HG02943 (cell line): ENCODE results near the gene EDEM2.
"Not testable (repeated sequence)": the region's sequence is repeated elsewhere in the genome, so short reads cannot be mapped to it uniquely, and the experiment has no call there.

Experiments
- ATAC-seq: cut with Tn5 transposase; IDR thresholded peaks from one replicate; pipeline ENCODE4 v1.9.1; 2021; ENCODE audit warnings: mild to moderate bottlenecking, low read depth, moderate library complexity; ENCODE audit not compliant: unreplicated experiment

Gene EDEM2

DNA sequence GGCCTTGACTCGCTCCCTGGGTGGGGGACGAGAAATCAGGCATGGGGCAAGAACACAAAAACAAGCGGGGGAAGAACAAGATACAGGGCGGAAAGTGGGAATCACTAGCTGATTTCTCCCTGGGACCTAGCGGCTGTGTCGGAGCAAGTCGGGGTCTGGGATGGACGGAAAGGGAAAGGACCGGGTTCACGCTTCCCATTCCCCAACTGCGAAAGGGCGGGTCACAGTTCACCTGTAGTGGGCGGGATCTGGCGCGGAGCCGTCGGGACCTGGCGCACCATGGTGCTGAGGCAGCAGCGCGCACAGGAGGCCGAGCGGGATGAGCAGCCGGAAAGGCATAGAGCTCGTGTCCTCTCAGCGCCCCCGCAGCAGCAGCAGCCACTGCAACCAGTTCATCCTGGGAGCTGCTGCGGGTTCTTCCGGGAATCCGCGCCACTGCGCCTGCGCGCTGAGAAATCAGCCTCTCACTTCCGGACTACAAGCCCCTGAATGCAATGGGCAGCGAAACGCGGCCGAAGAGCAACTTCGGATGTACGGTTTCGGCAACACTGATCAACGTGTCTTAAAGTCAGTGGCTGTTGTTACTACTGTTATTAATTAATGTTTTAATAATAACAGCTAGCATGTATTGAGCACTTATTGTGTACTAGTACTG is at the start of gene EDEM2:
Gene EDEM2, minus strand, starts transcription at position 417 of the 655 bp plus-strand sequence. Its CDS starts 78 bp downstream, at position 339.
- peak; percentile 72 for ATAC-seq

GRCh38 chr20:35196313-35196712 is 49.2 kb upstream of the EDEM2 start:
- ATAC-seq: no peak

GRCh38 chr20:35193031-35193791 is 46.1 kb upstream of the EDEM2 start:
- ATAC-seq: not testable (repeated sequence)

GRCh38 chr20:35192118-35192872 is 45.2 kb upstream of the EDEM2 start:
- no peak for ATAC-seq

DNA sequence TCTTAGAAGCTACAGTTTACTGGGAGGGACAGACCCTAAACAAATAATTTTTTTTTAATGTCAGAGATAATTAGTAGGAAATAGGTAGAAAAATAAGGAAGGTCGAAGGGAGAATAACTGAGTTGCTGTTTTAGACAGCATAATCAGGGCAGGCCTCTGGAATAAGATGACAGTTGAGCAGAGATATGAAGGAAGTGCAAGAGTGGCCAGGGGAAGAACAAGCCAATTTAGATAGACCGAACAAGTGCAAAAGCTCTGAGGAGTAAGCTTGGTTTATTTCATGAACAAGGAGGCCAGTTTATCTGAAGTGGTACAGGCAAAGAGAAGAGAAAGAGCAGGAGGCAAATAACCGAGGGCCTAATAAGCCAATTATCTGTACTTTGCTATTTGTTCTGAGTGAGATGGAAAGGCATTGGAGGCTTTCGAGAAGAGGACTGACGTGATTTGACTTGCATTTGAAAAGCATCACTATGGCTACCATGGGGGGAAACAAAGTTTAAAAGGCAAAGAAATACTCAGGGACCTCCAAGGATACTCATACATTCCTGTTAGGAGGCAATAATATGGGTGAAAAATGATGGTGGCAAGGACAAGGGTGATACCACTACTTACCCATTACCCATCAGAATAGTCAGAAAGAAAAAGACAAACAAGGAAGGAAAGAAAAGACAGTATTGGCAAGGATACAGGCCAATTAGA is 44.4 kb upstream of the EDEM2 start:
- ATAC-seq: no peak

DNA sequence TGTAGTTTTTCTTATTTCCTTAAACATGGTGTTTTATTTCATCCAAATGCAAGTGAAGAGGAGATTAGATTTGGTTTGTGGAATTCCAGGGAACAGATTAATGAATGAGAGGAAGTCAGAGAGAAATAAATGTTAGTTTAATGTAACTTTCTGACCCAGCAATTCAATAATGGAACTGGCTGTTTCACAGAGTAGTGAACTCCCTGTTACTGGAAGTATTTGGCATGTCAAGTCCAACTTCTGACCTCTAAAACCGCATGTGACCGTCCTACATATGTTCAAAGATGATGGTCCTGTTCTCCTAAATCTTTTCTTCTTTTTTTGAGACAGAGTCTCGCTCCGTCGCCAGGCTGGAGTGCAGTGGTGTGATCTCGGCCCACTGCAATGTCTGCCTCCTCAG is 43.4 kb upstream of the EDEM2 start:
- ATAC-seq: no peak

GRCh38 chr20:35189223-35189622 is 42.1 kb upstream of the EDEM2 start:
- ATAC-seq: not testable (repeated sequence)

- no peak for ATAC-seq
These were observed 40.6 kb upstream of the EDEM2 start for GRCh38 chr20:35187584-35188190.

DNA sequence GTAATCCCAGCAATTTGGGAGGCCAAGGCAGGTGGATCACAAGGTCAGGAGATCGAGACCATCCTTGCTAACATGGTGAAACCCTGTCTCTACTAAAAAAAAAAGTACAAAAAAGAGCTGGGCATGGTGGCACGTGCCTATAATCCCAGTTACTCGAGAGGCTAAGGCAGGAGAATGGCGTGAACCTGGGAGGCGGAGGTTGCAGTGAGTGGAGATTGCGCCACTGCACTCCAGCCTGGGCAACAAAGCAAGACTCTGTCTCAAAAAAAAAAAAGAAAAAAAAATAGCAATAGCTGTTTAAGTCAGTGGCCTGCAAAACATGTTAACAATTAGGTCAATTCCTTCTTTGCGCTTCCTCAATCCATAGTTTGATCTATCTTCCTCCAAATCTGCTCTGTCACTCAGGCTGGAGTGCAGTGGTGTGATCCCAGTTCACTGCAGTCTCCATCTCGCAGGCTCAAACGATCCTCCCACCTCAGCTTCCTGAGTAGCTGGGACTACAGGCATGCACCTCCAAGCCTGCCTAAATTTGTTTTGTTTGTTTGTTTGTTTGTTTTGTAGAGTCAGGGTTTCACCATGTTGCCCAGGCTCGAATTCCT is 39.7 kb upstream of the EDEM2 start:
- ATAC-seq: not testable (repeated sequence)

DNA sequence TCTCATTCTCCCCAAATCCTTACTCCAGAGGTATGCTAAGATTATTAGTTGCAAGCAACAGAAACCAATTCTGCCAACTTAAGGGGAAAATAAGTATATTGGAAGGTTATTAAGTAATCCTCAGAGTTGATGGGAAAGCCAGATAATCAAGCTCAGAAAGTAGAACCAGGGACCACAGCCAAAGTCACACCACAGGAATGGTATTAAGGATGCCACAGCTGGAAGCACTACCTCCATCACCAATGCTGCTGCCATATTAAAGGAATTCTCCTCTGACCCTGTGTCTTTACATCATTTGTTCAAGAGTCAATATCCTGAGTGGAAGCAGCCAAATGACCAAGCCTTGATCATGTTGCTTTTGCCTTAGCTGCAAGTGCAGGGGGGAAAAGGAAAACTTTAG is 34.6 kb upstream of the EDEM2 start:
- no peak for ATAC-seq

DNA sequence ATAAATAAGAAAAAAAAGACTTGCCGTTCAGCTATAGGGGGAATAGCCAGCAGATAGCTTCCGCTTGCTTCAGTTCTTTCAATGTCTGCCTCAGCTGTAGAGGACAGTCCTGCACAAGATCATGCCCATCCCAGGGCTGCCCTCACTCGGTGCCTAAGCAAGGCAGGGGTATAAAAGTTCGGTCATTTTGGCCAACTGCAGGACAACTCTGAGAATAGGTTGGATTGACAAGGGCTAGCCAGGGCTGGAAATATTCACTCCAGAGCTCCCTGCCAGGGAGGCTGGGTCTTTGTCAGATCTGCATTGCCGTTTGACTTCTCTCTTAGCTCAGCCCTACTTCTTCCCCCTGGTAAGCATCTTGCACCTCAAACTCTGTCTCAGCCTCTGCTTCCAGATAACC is 33.1 kb upstream of the EDEM2 start:
- ATAC-seq: no peak

DNA sequence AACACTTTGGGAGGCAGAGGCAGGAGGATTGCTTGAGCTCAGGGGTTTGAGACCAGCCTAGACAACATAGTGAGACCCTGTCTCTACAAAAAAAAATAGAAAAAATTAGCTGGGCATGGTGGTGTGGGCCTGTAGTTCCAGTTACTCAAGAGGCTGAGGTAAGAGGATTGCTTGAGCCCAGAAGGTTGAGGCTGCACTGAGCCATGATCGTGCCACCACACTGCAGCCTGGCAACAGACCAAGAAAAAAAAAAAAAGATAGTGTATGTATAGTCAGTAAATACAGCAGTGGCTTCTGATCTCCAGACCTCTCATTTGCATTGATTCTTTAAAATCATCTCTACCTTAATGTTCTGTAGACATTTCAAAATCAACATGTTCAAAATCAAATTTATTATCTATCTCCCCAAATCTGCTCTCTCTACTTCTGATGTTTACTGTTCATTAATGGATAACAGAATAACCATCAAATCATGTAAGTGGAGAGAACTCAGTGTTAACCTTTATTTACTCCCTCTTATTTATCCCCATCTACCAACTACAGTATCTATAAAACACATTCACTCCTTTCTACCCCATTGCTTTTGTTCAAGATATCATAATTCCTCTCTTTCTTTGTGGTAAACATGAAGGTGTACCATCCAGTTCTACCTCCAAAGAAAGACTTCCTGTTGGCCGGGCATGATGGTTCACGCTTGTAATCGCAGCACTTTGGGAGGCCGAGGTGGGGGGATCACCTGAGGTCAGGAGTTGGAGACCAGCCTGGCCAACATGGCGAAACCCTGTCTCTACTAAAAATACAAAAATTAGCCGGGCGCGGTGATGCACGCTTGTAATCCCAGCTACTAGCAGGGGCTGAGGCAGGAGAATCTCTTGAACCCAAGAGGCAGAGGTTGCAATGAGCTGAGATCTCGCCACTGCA is 32.4 kb upstream of the EDEM2 start:
- ATAC-seq: no peak

GRCh38 chr20:35176132-35176531 is 29.0 kb upstream of the EDEM2 start:
- no peak for ATAC-seq

GRCh38 chr20:35174458-35175216 is 27.5 kb upstream of the EDEM2 start:
- no peak for ATAC-seq

DNA sequence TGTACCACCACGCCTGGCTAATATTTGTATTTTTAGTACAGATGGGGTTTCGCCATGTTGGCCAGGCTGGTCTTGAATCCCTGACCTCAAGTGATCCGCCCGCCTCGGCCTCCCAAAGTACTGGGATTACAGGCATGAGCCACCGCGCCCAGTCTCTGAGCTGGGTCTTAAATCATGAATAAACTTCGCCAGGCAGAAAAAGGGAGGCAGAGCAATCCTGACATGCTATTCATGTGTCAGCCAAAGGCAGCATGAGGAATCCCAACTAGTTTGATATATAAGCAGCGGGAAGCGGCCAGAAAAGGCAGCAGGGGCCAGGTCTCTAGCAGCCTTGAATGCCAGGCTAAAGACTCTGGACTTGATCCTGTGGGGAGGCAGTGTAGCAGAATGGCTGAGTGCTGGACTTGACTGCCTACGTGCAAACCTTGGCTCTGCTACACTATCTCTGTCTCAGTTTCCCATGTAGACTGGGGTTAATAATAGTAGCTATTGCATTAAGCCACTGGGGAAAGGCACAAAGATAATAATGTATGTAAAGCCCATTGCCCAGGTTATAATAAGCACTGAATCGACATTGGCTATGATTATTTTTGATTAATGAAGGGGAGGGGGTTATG is 26.5 kb upstream of the EDEM2 start:
- no peak for ATAC-seq

GRCh38 chr20:35172434-35172806 is 25.3 kb upstream of the EDEM2 start:
- no peak for ATAC-seq

DNA sequence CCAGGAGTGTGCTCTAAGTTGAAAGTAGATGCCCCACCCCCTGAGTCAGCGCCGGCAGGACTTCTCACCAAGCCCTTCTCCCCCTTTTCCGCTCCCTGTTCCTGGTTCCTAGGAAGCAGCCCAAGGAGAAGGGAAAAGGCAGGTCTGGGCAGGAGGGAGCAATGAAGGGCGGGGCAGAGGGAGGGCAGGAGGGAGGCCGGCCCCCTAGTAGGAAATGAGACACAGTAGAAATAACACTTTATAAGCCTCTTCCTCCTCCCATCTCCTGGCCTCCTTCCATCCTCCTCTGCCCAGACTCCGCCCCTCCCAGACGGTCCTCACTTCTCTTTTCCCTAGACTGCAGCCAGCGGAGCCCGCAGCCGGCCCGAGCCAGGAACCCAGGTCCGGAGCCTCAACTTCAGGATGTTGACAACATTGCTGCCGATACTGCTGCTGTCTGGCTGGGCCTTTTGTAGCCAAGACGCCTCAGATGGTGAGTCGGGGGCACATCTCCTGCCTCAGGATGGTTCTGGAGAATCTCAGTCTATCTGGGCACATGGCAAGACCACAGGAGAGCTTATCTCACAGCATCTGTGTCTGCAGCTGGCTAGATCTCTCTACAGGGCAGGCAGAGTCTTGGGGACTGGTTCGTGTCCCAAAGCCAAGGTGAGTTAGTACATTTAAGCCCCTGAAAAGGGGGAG is 24.8 kb upstream of the EDEM2 start, which contains the start of gene PROCR:
Gene PROCR, plus strand, starts transcription at position 320 of the 681 bp plus-strand sequence. Its CDS starts 83 bp downstream, at position 403.
- ATAC-seq: no peak
